HG03196 (cell line): ENCODE data around the gene METRN.
"Not testable (repeated sequence)": the region's sequence is repeated elsewhere in the genome, so short reads cannot be mapped to it uniquely, and the experiment has no call there.

Experiments used
- ATAC-seq: cut with Tn5 transposase; IDR thresholded peaks from one replicate; pipeline ENCODE4 v1.9.1; 2021; ENCODE audit not compliant: unreplicated experiment

Gene METRN

GRCh38 chr16:754121-754607, 39.2 kb downstream of the METRN start:
- not testable (repeated sequence) for ATAC-seq

GRCh38 chr16:754656-755055, 39.7 kb downstream of the METRN start:
- ATAC-seq = no peak

- no peak for ATAC-seq
Observed at GRCh38 chr16:756428-756827, 41.5 kb downstream of the METRN start.

GRCh38 chr16:759110-759910, 44.4 kb downstream of the METRN start:
- ATAC-seq = no peak

- no peak for ATAC-seq
Observed at GRCh38 chr16:760065-760464, 45.1 kb downstream of the METRN start.

GRCh38 chr16:760545-761343, 45.8 kb downstream of the METRN start, which contains the start of gene MSLN:
TSS of gene MSLN (plus strand) at chr16:760734. CDS start at chr16:762681, 1,947 bp downstream.
- no peak for ATAC-seq

GRCh38 chr16:761625-762513, 47.0 kb downstream of the METRN start:
- ATAC-seq = no peak

GRCh38 chr16:762595-763268, 47.8 kb downstream of the METRN start:
- ATAC-seq = no peak

GRCh38 chr16:763369-764183, 48.7 kb downstream of the METRN start:
- ATAC-seq = no peak

GRCh38 chr16:764184-764750, 49.3 kb downstream of the METRN start:
- ATAC-seq = no peak

- ATAC-seq = no peak
Observed at GRCh38 chr16:764848-765487, 50.0 kb downstream of the METRN start.

GRCh38 chr16:765488-765865, 50.6 kb downstream of the METRN start:
- ATAC-seq = no peak

- ATAC-seq = no peak
Observed at GRCh38 chr16:766008-766819, 51.3 kb downstream of the METRN start.

- ATAC-seq = no peak
Observed at GRCh38 chr16:766820-767640, 52.1 kb downstream of the METRN start.

GRCh38 chr16:767743-768235, 52.9 kb downstream of the METRN start:
- ATAC-seq = no peak

GRCh38 chr16:768428-768827, 53.5 kb downstream of the METRN start:
- ATAC-seq = no peak
